ENCODE data around the gene APAF1.

DNA sequence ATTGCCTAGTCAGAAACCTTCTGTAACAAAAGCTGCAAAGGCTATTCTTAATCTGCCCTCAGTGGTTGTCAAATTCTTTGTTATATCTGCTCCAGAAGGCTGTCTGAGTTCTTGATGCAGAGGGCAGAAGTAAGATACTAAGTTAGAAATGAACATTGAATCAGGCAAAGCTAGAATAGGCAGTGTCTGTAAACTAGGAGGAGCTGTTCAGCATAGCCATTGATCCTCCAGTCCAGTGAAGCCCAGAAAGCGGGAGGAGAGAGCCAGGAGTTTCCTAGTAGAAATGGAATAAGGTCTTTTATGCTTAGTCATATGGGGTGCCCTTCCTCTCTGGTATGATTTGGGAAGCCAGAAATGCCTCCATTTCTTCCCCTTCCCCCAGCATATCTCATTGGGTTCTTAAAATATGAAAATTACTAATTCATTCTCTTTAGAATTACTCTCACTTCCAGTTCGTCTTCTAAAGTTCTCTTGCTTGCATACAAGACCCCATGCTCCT lies 76.2 kb downstream of the APAF1 start:
- TF ChIP-seq, protein P1, sequence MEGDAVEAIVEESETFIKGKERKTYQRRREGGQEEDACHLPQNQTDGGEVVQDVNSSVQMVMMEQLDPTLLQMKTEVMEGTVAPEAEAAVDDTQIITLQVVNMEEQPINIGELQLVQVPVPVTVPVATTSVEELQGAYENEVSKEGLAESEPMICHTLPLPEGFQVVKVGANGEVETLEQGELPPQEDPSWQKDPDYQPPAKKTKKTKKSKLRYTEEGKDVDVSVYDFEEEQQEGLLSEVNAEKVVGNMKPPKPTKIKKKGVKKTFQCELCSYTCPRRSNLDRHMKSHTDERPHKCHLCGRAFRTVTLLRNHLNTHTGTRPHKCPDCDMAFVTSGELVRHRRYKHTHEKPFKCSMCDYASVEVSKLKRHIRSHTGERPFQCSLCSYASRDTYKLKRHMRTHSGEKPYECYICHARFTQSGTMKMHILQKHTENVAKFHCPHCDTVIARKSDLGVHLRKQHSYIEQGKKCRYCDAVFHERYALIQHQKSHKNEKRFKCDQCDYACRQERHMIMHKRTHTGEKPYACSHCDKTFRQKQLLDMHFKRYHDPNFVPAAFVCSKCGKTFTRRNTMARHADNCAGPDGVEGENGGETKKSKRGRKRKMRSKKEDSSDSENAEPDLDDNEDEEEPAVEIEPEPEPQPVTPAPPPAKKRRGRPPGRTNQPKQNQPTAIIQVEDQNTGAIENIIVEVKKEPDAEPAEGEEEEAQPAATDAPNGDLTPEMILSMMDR (IDR thresholded peaks at IDR 0.05): no peak
- no peak for TF ChIP-seq POLR2AphosphoS5 (IDR thresholded peaks at IDR 0.05)
